Keratinocyte (primary cell): ENCODE results near the gene CORO1C.

ENCODE experiments used
- EZH2 ChIP-seq: IDR thresholded peaks from one replicate; pipeline ENCODE4 v1.6.1; 2012; ENCODE audit warnings: inconsistent platforms, mild to moderate bottlenecking, low read length, moderate library complexity
- TF ChIP-seq, protein P1 (sequence below), 3 experiments: IDR thresholded peaks in 1 of 3; conservative IDR thresholded peaks in 1 of 3; optimal IDR thresholded peaks in 1 of 3; 2 replicates in 2 of 3; 3 replicates in 1 of 3; pipeline versions ENCODE3 to v1.5.1; 2011; ENCODE audit warnings: low read length in 3 of 3, mild to moderate bottlenecking in 3 of 3, moderate library complexity in 2 of 3, control low read depth in 1 of 3, inconsistent platforms in 1 of 3; ENCODE audit not compliant: insufficient read depth in 2 of 3; ENCODE audit errors: extremely low read depth in 1 of 3

DNA sequence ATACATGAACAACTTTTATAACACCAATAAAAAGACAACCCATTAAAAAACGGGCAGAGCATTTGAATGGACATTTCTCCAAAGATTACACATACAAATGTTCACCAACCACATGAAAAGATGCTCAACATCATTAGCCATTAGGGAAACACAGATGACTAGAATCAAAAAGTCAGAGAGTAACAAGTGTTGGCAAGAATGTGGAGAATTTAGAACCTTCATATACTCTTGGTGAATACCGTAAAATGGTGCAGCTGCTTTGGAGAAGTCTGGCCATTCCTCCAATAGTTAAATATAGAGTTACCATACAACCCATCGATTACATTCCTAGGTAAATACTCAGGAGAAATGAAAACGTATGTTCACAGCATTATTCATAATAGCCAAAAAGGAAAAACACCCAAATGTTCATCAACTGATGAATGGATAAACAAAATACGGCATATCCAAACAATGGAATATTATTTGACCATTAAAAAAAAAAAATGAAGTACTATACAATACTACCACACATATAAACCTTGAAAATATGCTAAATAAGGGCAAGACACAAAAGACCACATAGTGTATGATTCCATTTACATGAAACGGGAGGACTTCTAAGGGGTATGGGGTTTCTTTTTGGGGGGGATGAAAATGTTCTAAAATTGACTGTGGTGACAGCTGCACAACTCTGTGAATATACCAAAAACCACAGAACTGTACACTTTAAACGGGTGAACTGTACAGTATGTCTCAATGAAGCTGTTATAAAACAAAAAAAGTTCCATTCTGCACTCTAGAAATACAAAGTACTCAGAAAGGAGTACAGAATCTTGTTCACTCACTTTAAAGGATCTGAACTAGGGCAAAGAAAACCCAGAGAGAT lies 3.2 kb downstream of the CORO1C start:
- TF ChIP-seq, protein P1, sequence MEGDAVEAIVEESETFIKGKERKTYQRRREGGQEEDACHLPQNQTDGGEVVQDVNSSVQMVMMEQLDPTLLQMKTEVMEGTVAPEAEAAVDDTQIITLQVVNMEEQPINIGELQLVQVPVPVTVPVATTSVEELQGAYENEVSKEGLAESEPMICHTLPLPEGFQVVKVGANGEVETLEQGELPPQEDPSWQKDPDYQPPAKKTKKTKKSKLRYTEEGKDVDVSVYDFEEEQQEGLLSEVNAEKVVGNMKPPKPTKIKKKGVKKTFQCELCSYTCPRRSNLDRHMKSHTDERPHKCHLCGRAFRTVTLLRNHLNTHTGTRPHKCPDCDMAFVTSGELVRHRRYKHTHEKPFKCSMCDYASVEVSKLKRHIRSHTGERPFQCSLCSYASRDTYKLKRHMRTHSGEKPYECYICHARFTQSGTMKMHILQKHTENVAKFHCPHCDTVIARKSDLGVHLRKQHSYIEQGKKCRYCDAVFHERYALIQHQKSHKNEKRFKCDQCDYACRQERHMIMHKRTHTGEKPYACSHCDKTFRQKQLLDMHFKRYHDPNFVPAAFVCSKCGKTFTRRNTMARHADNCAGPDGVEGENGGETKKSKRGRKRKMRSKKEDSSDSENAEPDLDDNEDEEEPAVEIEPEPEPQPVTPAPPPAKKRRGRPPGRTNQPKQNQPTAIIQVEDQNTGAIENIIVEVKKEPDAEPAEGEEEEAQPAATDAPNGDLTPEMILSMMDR (optimal IDR thresholded peaks at IDR 0.05 in 1 of 3, IDR thresholded peaks at IDR 0.05 in 1 of 3, conservative IDR thresholded peaks at IDR 0.05 in 1 of 3; ENCODE audit: extremely low read depth in 1 of 3, insufficient read depth in 2 of 3, low read length in 3 of 3), result no peak
- no peak for TF ChIP-seq EZH2
